HepG2 (cell line): ENCODE measurements around the gene LAMB3. TPM values are rescaled to one million over a fixed set of nuclear protein-coding genes. Genes with fewer than 3 reads are reported as not detected.

ENCODE experiments used
- ATAC-seq: fragments of 200-7000 bp; cut with Tn5 transposase; 3 replicates; pipeline ENCODE4 v1.9.1; 2020; ENCODE audit warnings: mild to moderate bottlenecking, moderate library complexity
- BruUV-seq: library from RNA; stranded (reverse); fragments of 400-500 nt; replicated peaks from 2 replicates; lab custom pipeline; 2021; lab: Mats Ljungman, UMichigan
- CTCF ChIA-PET: fragments of 300-600 bp; formaldehyde crosslinking; extraction: SDS; loops from one replicate; lab custom pipeline; 2021; ENCODE audit warnings: low total read pairs, inconsistent platforms, low intra/inter-chr PET ratio; lab: Yijun Ruan, JAX
- POLR2A ChIA-PET: fragments of 350-600 bp; sonication (Branson Sonifier 250); formaldehyde crosslinking; loops from one replicate; lab custom pipeline; 2020; ENCODE audit warnings: antibody characterized with exemption, inconsistent platforms; lab: Yijun Ruan, JAX
- DNase-seq: peaks from one replicate; pipeline ENCODE4 v3.0.0-alpha.2; 2015; ENCODE audit warnings: low spot score
- FAIRE-seq: peaks from 3 replicates; lab custom pipeline; 2011; peaks lifted over from hg19 to GRCh38; lab: Jason Lieb, UNC
- H2AFZ ChIP-seq: one replicate; pipeline ENCODE4 v1.6.1; 2011; ENCODE audit warnings: low read length, inconsistent platforms
- H3K27ac ChIP-seq: fragments of 300-600 bp; 3 replicates; pipeline ENCODE4 v1.8.0; 2011; ENCODE audit warnings: mixed run types, mild to moderate bottlenecking, mixed read lengths, low read length, inconsistent platforms; ENCODE audit not compliant: insufficient read depth; ENCODE audit errors: extremely low read length
- H3K27me3 ChIP-seq, 2 experiments: fragments of 200-600 bp in 1 of 2; 2 replicates in 1 of 2; 3 replicates in 1 of 2; pipeline versions ENCODE4 v1.6.0 to v1.8.0; 2011; ENCODE audit warnings: low read length in 2 of 2, mild to moderate bottlenecking in 2 of 2, moderate library complexity in 2 of 2, inconsistent platforms in 1 of 2; ENCODE audit not compliant: insufficient read depth in 2 of 2, control insufficient read depth in 1 of 2
- H3K36me3 ChIP-seq, 2 experiments: fragments of 200-600 bp in 1 of 2; replicated peaks in 1 of 2; 2 replicates in 1 of 2; 3 replicates in 1 of 2; pipeline versions ENCODE4 v1.5.1 to v1.8.0; 2011; ENCODE audit warnings: low read length in 2 of 2, inconsistent platforms in 1 of 2; ENCODE audit not compliant: insufficient read depth in 2 of 2, control insufficient read depth in 1 of 2
- H3K4me1 ChIP-seq: 2 replicates; pipeline ENCODE4 v1.5.1; 2012; ENCODE audit warnings: low read length, inconsistent platforms; ENCODE audit not compliant: insufficient read depth
- H3K4me2 ChIP-seq: 2 replicates; pipeline ENCODE4 v1.6.0; 2011; ENCODE audit warnings: low read depth, low read length, inconsistent platforms
- H3K4me3 ChIP-seq, 3 experiments: fragments of 200-600 bp in 1 of 3; sonication (generic), shearing (Covaris generic) in 1 of 3; replicated peaks in 1 of 3; 2 replicates each; pipeline ENCODE4 v1.5.1; 2011 to 2016; ENCODE audit warnings: low read length in 3 of 3, inconsistent platforms in 2 of 3, low read depth in 2 of 3, mild to moderate bottlenecking in 2 of 3, control low read depth in 1 of 3, mixed read lengths in 1 of 3; ENCODE audit not compliant: insufficient read depth in 1 of 3
- H3K79me2 ChIP-seq: one replicate; pipeline ENCODE4 v1.6.1; 2011; ENCODE audit warnings: low read length, inconsistent platforms; ENCODE audit not compliant: insufficient read depth
- H3K9ac ChIP-seq: 2 replicates; pipeline ENCODE4 v1.6.0; 2011; ENCODE audit warnings: mild to moderate bottlenecking, low read depth, low read length, inconsistent platforms; ENCODE audit not compliant: insufficient read depth
- H3K9me3 ChIP-seq: 2 replicates; pipeline ENCODE4 v1.5.1; 2012; ENCODE audit warnings: mild to moderate bottlenecking, low read length
- H4K20me1 ChIP-seq: 2 replicates; pipeline ENCODE4 v1.6.0; 2011; ENCODE audit warnings: inconsistent platforms, mild to moderate bottlenecking, low read length, moderate library complexity; ENCODE audit not compliant: insufficient read depth
- HIVEP1 ChIP-seq: sonication (generic); formaldehyde crosslinking; IDR thresholded peaks from 2 replicates; pipeline ENCODE4 v1.4.0; 2020; ENCODE audit warnings: mild to moderate bottlenecking, missing genetic modification reagents
- HOXA3 ChIP-seq: sonication (generic); formaldehyde crosslinking; IDR thresholded peaks from 2 replicates; pipeline ENCODE4 v1.5.0; 2020; ENCODE audit warnings: missing genetic modification reagents
- NKX3-1 ChIP-seq: sonication (generic); formaldehyde crosslinking; IDR thresholded peaks from 2 replicates; pipeline ENCODE4 v1.5.0; 2020; ENCODE audit warnings: missing genetic modification reagents
- ZBTB8A ChIP-seq: sonication (generic); formaldehyde crosslinking; IDR thresholded peaks from 2 replicates; pipeline ENCODE4 v1.4.0; 2020; ENCODE audit warnings: mild to moderate bottlenecking, low read depth, missing genetic modification reagents, borderline replicate concordance
- ZFP36 ChIP-seq: fragments of 150-350 bp; IDR thresholded peaks from 2 replicates; pipeline ENCODE4 v1.6.1; 2018; ENCODE audit warnings: borderline replicate concordance, low read length, low read depth; ENCODE audit not compliant: partially characterized antibody
- ZFX ChIP-seq: sonication (generic); formaldehyde crosslinking; IDR thresholded peaks from 2 replicates; pipeline ENCODE4 v1.4.0; 2020; ENCODE audit warnings: mild to moderate bottlenecking, low read depth, missing genetic modification reagents, moderate library complexity
- ZNF335 ChIP-seq: sonication (generic); formaldehyde crosslinking; IDR thresholded peaks from 2 replicates; pipeline ENCODE4 v1.4.0; 2020; ENCODE audit warnings: missing genetic modification reagents
- in situ Hi-C: cut with HindIII; loops from 2 replicates; pipeline ENCODE4 v1.10.0; 2017; ENCODE audit warnings: low pct_unique_long_range_greater_than_20kb; ENCODE audit not compliant: extremely low pct_ligation_motif_present
- intact Hi-C: fragments of 100-400 bp; cut with micrococcal nuclease; formaldehyde crosslinking; loops from one replicate; pipeline ENCODE4 v1.10.0; 2022; ENCODE audit not compliant: unreplicated experiment
- polyA plus RNA-seq, 8 experiments: library from polyadenylated mRNA; depleted of rRNA in 3 of 8; stranded (reverse) in 7 of 8; unstranded in 1 of 8; fragments of >200 nt; fragmentation: Illumina TruSeq in 4 of 8; extraction: Trizol in 4 of 8; gene quantifications; 2 replicates each; pipeline versions ENCODE4 v1.2.1 to v1.2.3, GENCODE V29; 2011 to 2016; ENCODE audit warnings: low read depth in 4 of 8, missing spikeins in 1 of 8, mixed read lengths in 1 of 8; ENCODE audit not compliant: insufficient read depth in 1 of 8
- total RNA-seq, 5 experiments: library from RNA; depleted of rRNA; stranded (reverse); fragments of >200 nt; fragmentation: Illumina TruSeq; extraction: Trizol; gene quantifications; 2 replicates each; pipeline ENCODE4 v1.2.3, GENCODE V29; 2016; ENCODE audit warnings: low read depth in 1 of 5
- TF ChIP-seq, protein P1 (sequence below): sonication (generic); formaldehyde crosslinking; IDR thresholded peaks from 2 replicates; pipeline ENCODE4 v1.5.1; 2020; ENCODE audit warnings: missing genetic modification reagents, mild to moderate bottlenecking, borderline replicate concordance
- TF ChIP-seq, protein P2 (sequence below): sonication (generic); formaldehyde crosslinking; IDR thresholded peaks from 2 replicates; pipeline ENCODE4 v1.8.1; 2022; ENCODE audit warnings: mild to moderate bottlenecking, missing genetic modification reagents

LAMB3 gene
- total and polyA plus RNA-seq, 2 of the 13 experiments (the other 11 are each of a cell fraction or from before 2014, with no cell fraction given) = 0.18 to 0.24 TPM

- FAIRE-seq (no peak), ATAC-seq (no peak), DNase-seq (no peak)
- TF ChIP-seq ZBTB8A (CRISPR knock-in tag) (no peak), ZNF335 (CRISPR knock-in tag) (no peak), HIVEP1 (no peak), ZFP36 (no peak), NKX3-1 (CRISPR knock-in tag) (no peak), HOXA3 (CRISPR knock-in tag) (no peak), ZFX (CRISPR knock-in tag) (no peak)
- TF ChIP-seq, protein P1, sequence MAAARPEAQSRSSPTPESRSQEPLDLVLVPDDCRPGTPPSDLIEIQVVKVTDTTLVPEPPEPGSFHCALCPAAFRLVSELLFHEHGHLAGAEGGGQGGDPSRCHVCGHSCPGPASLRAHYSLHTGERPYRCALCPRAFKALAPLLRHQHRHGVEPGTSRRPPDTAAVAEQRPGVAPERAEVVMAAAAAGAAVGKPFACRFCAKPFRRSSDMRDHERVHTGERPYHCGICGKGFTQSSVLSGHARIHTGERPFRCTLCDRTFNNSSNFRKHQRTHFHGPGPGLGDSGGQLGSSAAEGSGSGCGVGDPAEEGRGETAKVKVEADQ (CRISPR knock-in tag) = no peak
- TF ChIP-seq, protein P2, sequence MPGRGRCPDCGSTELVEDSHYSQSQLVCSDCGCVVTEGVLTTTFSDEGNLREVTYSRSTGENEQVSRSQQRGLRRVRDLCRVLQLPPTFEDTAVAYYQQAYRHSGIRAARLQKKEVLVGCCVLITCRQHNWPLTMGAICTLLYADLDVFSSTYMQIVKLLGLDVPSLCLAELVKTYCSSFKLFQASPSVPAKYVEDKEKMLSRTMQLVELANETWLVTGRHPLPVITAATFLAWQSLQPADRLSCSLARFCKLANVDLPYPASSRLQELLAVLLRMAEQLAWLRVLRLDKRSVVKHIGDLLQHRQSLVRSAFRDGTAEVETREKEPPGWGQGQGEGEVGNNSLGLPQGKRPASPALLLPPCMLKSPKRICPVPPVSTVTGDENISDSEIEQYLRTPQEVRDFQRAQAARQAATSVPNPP = no peak
- ChIA-PET CTCF (no interaction called here), POLR2A (no interaction called here)
- H2AFZ ChIP-seq = no peak overlapping the region
- H3K27ac ChIP-seq = no peak overlapping the region
- no peak overlapping the region for H3K9ac ChIP-seq
- H3K4me3 ChIP-seq = no peak overlapping the region
- H3K4me2 ChIP-seq = no peak overlapping the region
- no peaks in the 10 kb centered on the region for H3K79me2 ChIP-seq
- H3K9me3 ChIP-seq = no peaks in the 10 kb centered on the region
- no peaks in the 10 kb centered on the region for H3K27me3 ChIP-seq
- in situ Hi-C loops = no loop called here
- no peaks in the 10 kb centered on the region for H3K36me3 ChIP-seq
- no TSS peak for BruUV-seq
- intact Hi-C loops = no loop called here
- no peaks in the 10 kb centered on the region for H4K20me1 ChIP-seq
- H3K4me1 ChIP-seq = no peaks in the 10 kb centered on the region
These were observed 44.4 kb upstream of the LAMB3 start for GRCh38 chr1:209696673-209697072.
